Left lung (tissue), 10 donors: ENCODE data around the gene TRAPPC1. TPM values are rescaled to one million over a fixed set of nuclear protein-coding genes. Genes with fewer than 3 reads are reported as not detected.
A peak's percentile ranks its signal among the peaks of the same experiment; 100 is the strongest.

Experiments
- ATAC-seq: fragments of 200-7000 bp; cut with Tn5 transposase; one replicate; pipeline ENCODE4 v1.9.1; 2020; ENCODE audit warnings: moderate library complexity
- DNase-seq, 4 donors: peaks; one replicate each; pipeline ENCODE4 v3.0.0-alpha.2; 2013 to 2020
- H3K27ac ChIP-seq, 2 donors: fragments of 200-600 bp; sonication (generic) in 1 of 2; one replicate each; pipeline versions ENCODE4 v1.5.0 to v1.8.0; 2020 to 2021
- H3K27me3 ChIP-seq, 2 donors: fragments of 200-600 bp; sonication (generic) in 1 of 2; one replicate each; pipeline versions ENCODE4 v1.5.0 to v1.8.0; 2020 to 2021
- H3K36me3 ChIP-seq, 2 donors: fragments of 200-600 bp; sonication (generic) in 1 of 2; one replicate each; pipeline versions ENCODE4 v1.5.0 to v1.8.0; 2020 to 2021
- H3K4me1 ChIP-seq, 2 donors: fragments of 200-600 bp; one replicate each; pipeline ENCODE4 v1.8.0; 2021
- H3K4me3 ChIP-seq, 2 donors: fragments of 200-600 bp; sonication (generic) in 1 of 2; one replicate each; pipeline versions ENCODE4 v1.5.0 to v1.8.0; 2020 to 2021; ENCODE audit warnings: mild to moderate bottlenecking in 1 of 2
- H3K9me3 ChIP-seq, 2 donors: fragments of 200-600 bp; sonication (generic) in 1 of 2; one replicate each; pipeline versions ENCODE4 v1.5.0 to v1.8.0; 2020 to 2021
- CTCF ChIP-seq, 2 donors: fragments of 200-600 bp; sonication (generic) in 1 of 2; IDR thresholded peaks; one replicate each; pipeline versions ENCODE4 v1.5.0 to v1.8.0; 2021; ENCODE audit warnings: antibody characterized with exemption in 2 of 2
- intact Hi-C, 2 donors: fragments of 100-400 bp; cut with DNase I; formaldehyde crosslinking; loops; one replicate each; pipeline versions ENCODE4 v1.11.2 to v1.14.2; 2022
- polyA plus RNA-seq, 6 donors: library from polyadenylated mRNA; unstranded; fragments of 120-200 nt; gene quantifications; one replicate each; pipeline ENCODE4 v1.2.1, GENCODE V29; 2013; ENCODE audit not compliant: insufficient read length in 6 of 6
- total RNA-seq, 2 donors: library from RNA; stranded (reverse); fragmentation: NEBNext Ultra II Directional; extraction: Animal tissue kit (Norgen Biotek cat#: 25700); gene quantifications; one replicate each; pipeline ENCODE4 v1.2.1, GENCODE V29; 2021
- donor health status: DM: no; HTN: yes; CAD: no.
- donor health status: DM: no; HTN: no; CAD: no.

TRAPPC1 gene
- total and polyA plus RNA-seq, 8 donors: 123 to 181 (median 140) TPM

GRCh38 chr17:7882068-7882467 lies 49.7 kb downstream of the TRAPPC1 start:
- no peaks in the 10 kb centered on the region for H3K27me3 ChIP-seq
- DNase-seq: no peak
- H3K4me1 ChIP-seq: peaks cover 4 to 62% of the 10 kb centered on the region in 2 donors
- peaks cover 0 to 3% of the 10 kb centered on the region in 2 donors for H3K36me3 ChIP-seq
- no peak for ATAC-seq
- no peak for TF ChIP-seq CTCF (IDR thresholded peaks at IDR 0.05)
- peak overlapping the region in 1 of 2 donors; percentile 63 for H3K27ac ChIP-seq
- H3K4me3 ChIP-seq: no peak overlapping the region
- intact Hi-C loops: no loop called here
- no peaks in the 10 kb centered on the region for H3K9me3 ChIP-seq

GRCh38 chr17:7881276-7882054 lies 50.3 kb downstream of the TRAPPC1 start:
- DNase-seq: no peak
- H3K4me1 ChIP-seq: peaks cover 4 to 58% of the 10 kb centered on the region in 2 donors
- no peaks in the 10 kb centered on the region for H3K9me3 ChIP-seq
- H3K27ac ChIP-seq: peak overlapping the region in 1 of 2 donors; percentile 63
- intact Hi-C loops: no loop called here
- H3K27me3 ChIP-seq: no peaks in the 10 kb centered on the region
- no peak for ATAC-seq
- no peak for TF ChIP-seq CTCF (IDR thresholded peaks at IDR 0.05)
- no peak overlapping the region for H3K4me3 ChIP-seq
- peaks cover 0 to 3% of the 10 kb centered on the region in 2 donors for H3K36me3 ChIP-seq

Other genes starting within 250 kb of the TRAPPC1 start
- 10 to 100 TPM; 50.9 to 54.3 TPM for gene TP53, start 244.5 kb downstream of the TRAPPC1 start, total RNA-seq
- gene TP53, start 244.5 kb downstream of the TRAPPC1 start, polyA plus RNA-seq: 10 to 100 TPM; 77.9 to 90.4 (median 82.3) TPM
- 10 to 100 TPM in 1 of 2 donors, 1 to 10 TPM in 1; 9.4 to 10.6 TPM for gene WRAP53, start 243.5 kb downstream of the TRAPPC1 start, total RNA-seq
- 10 to 100 TPM; 13.3 to 16.0 (median 14.0) TPM for gene WRAP53, start 243.5 kb downstream of the TRAPPC1 start, polyA plus RNA-seq
- gene EFNB3, start 226.7 kb downstream of the TRAPPC1 start, total RNA-seq: 1 to 10 TPM; 1.2 to 3.1 TPM
- 10 to 100 TPM; 23.4 to 34.1 (median 32.1) TPM for gene EFNB3, start 226.7 kb downstream of the TRAPPC1 start, polyA plus RNA-seq
- gene DNAH2, start 214.2 kb downstream of the TRAPPC1 start, total RNA-seq: 1 to 10 TPM in 1 of 2 donors, under 1 TPM in 1; 0.67 to 3.4 TPM
- gene DNAH2, start 214.2 kb downstream of the TRAPPC1 start, polyA plus RNA-seq: 1 to 10 TPM; 1.2 to 4.5 (median 2.6) TPM
- 10 to 100 TPM; 37.6 to 49.2 TPM for gene KDM6B, start 97.7 kb downstream of the TRAPPC1 start, total RNA-seq
- 10 to 100 TPM; 20.1 to 30.4 (median 24.4) TPM for gene KDM6B, start 97.7 kb downstream of the TRAPPC1 start, polyA plus RNA-seq
- gene TMEM88, start 76.9 kb downstream of the TRAPPC1 start, total RNA-seq: 1 to 10 TPM; 5.7 to 6.5 TPM
- 10 to 100 TPM; 10.4 to 25.5 (median 18.3) TPM for gene TMEM88, start 76.9 kb downstream of the TRAPPC1 start, polyA plus RNA-seq
- 10 to 100 TPM; 60.5 to 72.6 TPM for gene NAA38, start 74.4 kb downstream of the TRAPPC1 start, total RNA-seq
- gene NAA38, start 74.4 kb downstream of the TRAPPC1 start, polyA plus RNA-seq: 10 to 100 TPM; 56.3 to 95.7 (median 76.9) TPM
- gene CYB5D1, start 73.9 kb downstream of the TRAPPC1 start, total RNA-seq: 10 to 100 TPM in 1 of 2 donors, 1 to 10 TPM in 1; 9.8 to 12.3 TPM
- 10 to 100 TPM; 14.6 to 25.8 (median 20.9) TPM for gene CYB5D1, start 73.9 kb downstream of the TRAPPC1 start, polyA plus RNA-seq
- gene CHD3, start 43.2 kb downstream of the TRAPPC1 start, total RNA-seq: 100 to 1,000 TPM in 1 of 2 donors, 10 to 100 TPM in 1; 95.3 to 118 TPM
- 100 to 1,000 TPM; 194 to 222 (median 205) TPM for gene CHD3, start 43.2 kb downstream of the TRAPPC1 start, polyA plus RNA-seq
- gene RNF227, start 15.7 kb downstream of the TRAPPC1 start, total RNA-seq: 1 to 10 TPM; 4.5 to 5.1 TPM
- gene RNF227, start 15.7 kb downstream of the TRAPPC1 start, polyA plus RNA-seq: 1 to 10 TPM; 2.8 to 3.4 (median 3.2) TPM
- 1 to 10 TPM; 2.5 to 3.5 TPM for gene KCNAB3, start 2.1 kb downstream of the TRAPPC1 start, total RNA-seq
- 10 to 100 TPM in 5 of 6 donors, 1 to 10 TPM in 1; 9.4 to 12.7 (median 11.5) TPM for gene KCNAB3, start 2.1 kb downstream of the TRAPPC1 start, polyA plus RNA-seq
- 10 to 100 TPM; 38.2 to 50.1 TPM for gene CNTROB, start 260 bp upstream of the TRAPPC1 start, total RNA-seq
- 10 to 100 TPM; 77.9 to 87.5 (median 83.6) TPM for gene CNTROB, start 260 bp upstream of the TRAPPC1 start, polyA plus RNA-seq
- gene GUCY2D, start 70.7 kb upstream of the TRAPPC1 start, total RNA-seq: 1 to 10 TPM; 1.1 to 3.4 TPM
- gene GUCY2D, start 70.7 kb upstream of the TRAPPC1 start, polyA plus RNA-seq: under 1 TPM in 2 of 6 donors, not detected in 4; 0.13 to 0.34 TPM
- 100 to 1,000 TPM in 1 of 2 donors, 10 to 100 TPM in 1; 52.5 to 112 TPM for gene ALOX15B, start 107.1 kb upstream of the TRAPPC1 start, total RNA-seq
- gene ALOX15B, start 107.1 kb upstream of the TRAPPC1 start, polyA plus RNA-seq: under 1 TPM; 0.38 to 0.60 (median 0.45) TPM
- under 1 TPM in 1 of 2 donors, not detected in 1; 0.32 TPM for gene ALOX12B, start 155.8 kb upstream of the TRAPPC1 start, total RNA-seq
- under 1 TPM in 4 of 6 donors, not detected in 2; 0.20 to 0.32 (median 0.26) TPM for gene ALOX12B, start 155.8 kb upstream of the TRAPPC1 start, polyA plus RNA-seq
- under 1 TPM; 0.23 to 0.55 TPM for gene ALOXE3, start 186.6 kb upstream of the TRAPPC1 start, total RNA-seq
- under 1 TPM in 2 of 6 donors, not detected in 4; 0.05 to 0.06 TPM for gene ALOXE3, start 186.6 kb upstream of the TRAPPC1 start, polyA plus RNA-seq
- under 1 TPM in 1 of 2 donors, not detected in 1; 0.52 TPM for gene HES7, start 192.2 kb upstream of the TRAPPC1 start, total RNA-seq
- under 1 TPM in 2 of 6 donors, not detected in 4; 0.10 to 0.20 TPM for gene HES7, start 192.2 kb upstream of the TRAPPC1 start, polyA plus RNA-seq
- gene PER1, start 220.5 kb upstream of the TRAPPC1 start, total RNA-seq: 100 to 1,000 TPM; 101 to 111 TPM
- 10 to 100 TPM; 28.0 to 84.0 (median 41.4) TPM for gene PER1, start 220.5 kb upstream of the TRAPPC1 start, polyA plus RNA-seq
- gene VAMP2, start 231.0 kb upstream of the TRAPPC1 start, total RNA-seq: 10 to 100 TPM; 48.3 to 48.9 TPM
- gene VAMP2, start 231.0 kb upstream of the TRAPPC1 start, polyA plus RNA-seq: 100 to 1,000 TPM in 4 of 6 donors, 10 to 100 TPM in 2; 86.2 to 108 (median 103) TPM
- gene TMEM107, start 244.4 kb upstream of the TRAPPC1 start, total RNA-seq: 10 to 100 TPM; 15.0 to 15.9 TPM
- gene TMEM107, start 244.4 kb upstream of the TRAPPC1 start, polyA plus RNA-seq: 10 to 100 TPM; 17.3 to 21.0 (median 19.7) TPM